Liver (tissue), 9 donors: ENCODE data around the gene VWA2. TPM values are rescaled to one million over a fixed set of nuclear protein-coding genes. Genes with fewer than 3 reads are reported as not detected.

Experiments used
- DNase-seq: peaks from one replicate; pipeline ENCODE4 v3.0.0-alpha.2; 2017; ENCODE audit warnings: low spot score
- H3K27ac ChIP-seq, 2 donors: one replicate each; pipeline ENCODE4 v1.7.0; 2013; ENCODE audit warnings: inconsistent platforms in 2 of 2, low read length in 2 of 2, control low read depth in 1 of 2, low read depth in 1 of 2, mild to moderate bottlenecking in 1 of 2
- H3K27me3 ChIP-seq, 4 donors: one replicate each; pipeline versions ENCODE4 v1.6.1 to v1.7.0; 2013; ENCODE audit warnings: low read length in 3 of 4, inconsistent platforms in 1 of 4, mild to moderate bottlenecking in 1 of 4, moderate library complexity in 1 of 4; ENCODE audit not compliant: control insufficient read depth in 4 of 4, insufficient read depth in 4 of 4
- H3K36me3 ChIP-seq, 4 donors: one replicate each; pipeline versions ENCODE4 v1.6.1 to v1.7.0; 2013; ENCODE audit warnings: low read length in 3 of 4, mild to moderate bottlenecking in 3 of 4, low read depth in 1 of 4, moderate library complexity in 1 of 4; ENCODE audit not compliant: control insufficient read depth in 4 of 4, insufficient read depth in 3 of 4
- H3K4me1 ChIP-seq, 4 donors: one replicate each; pipeline versions ENCODE4 v1.6.1 to v1.7.0; 2013; ENCODE audit warnings: low read length in 3 of 4, mild to moderate bottlenecking in 3 of 4, moderate library complexity in 1 of 4; ENCODE audit not compliant: control insufficient read depth in 4 of 4, insufficient read depth in 4 of 4
- H3K4me3 ChIP-seq, 3 donors: one replicate each; pipeline versions ENCODE4 v1.6.1 to v1.7.0; 2013; ENCODE audit warnings: low read length in 3 of 3, control low read depth in 1 of 3, low read depth in 1 of 3, mild to moderate bottlenecking in 1 of 3
- H3K9ac ChIP-seq, 2 donors: one replicate each; pipeline ENCODE4 v1.7.0; 2013; ENCODE audit warnings: low read length in 2 of 2, mild to moderate bottlenecking in 2 of 2, moderate library complexity in 2 of 2, control low read depth in 1 of 2, low read depth in 1 of 2
- H3K9me3 ChIP-seq, 4 donors: one replicate each; pipeline versions ENCODE4 v1.6.1 to v1.7.0; 2013; ENCODE audit warnings: low read length in 3 of 4; ENCODE audit not compliant: control insufficient read depth in 4 of 4
- FOXA1 ChIP-seq: IDR thresholded peaks from 2 replicates; pipeline ENCODE4 v1.6.1; 2016; ENCODE audit warnings: antibody characterized with exemption
- FOXA2 ChIP-seq: IDR thresholded peaks from 2 replicates; pipeline ENCODE4 v1.6.1; 2016; ENCODE audit warnings: antibody characterized with exemption
- HNF4G ChIP-seq: IDR thresholded peaks from 2 replicates; pipeline ENCODE4 v1.6.1; 2016; ENCODE audit warnings: antibody characterized with exemption
- JUND ChIP-seq, 2 donors: IDR thresholded peaks; 2 replicates each; pipeline ENCODE4 v1.6.1; 2016; ENCODE audit warnings: antibody characterized with exemption in 2 of 2
- RAD21 ChIP-seq, 2 donors: IDR thresholded peaks; 2 replicates each; pipeline ENCODE4 v1.6.1; 2016; ENCODE audit warnings: antibody characterized with exemption in 2 of 2, mild to moderate bottlenecking in 2 of 2
- RXRA ChIP-seq, 2 donors: IDR thresholded peaks; 2 replicates each; pipeline ENCODE4 v1.6.1; 2017 to 2018; ENCODE audit warnings: antibody characterized with exemption in 2 of 2, mild to moderate bottlenecking in 1 of 2
- SP1 ChIP-seq: IDR thresholded peaks from 2 replicates; pipeline ENCODE4 v1.6.1; 2018; ENCODE audit warnings: antibody characterized with exemption, mild to moderate bottlenecking
- TAF1 ChIP-seq: conservative IDR thresholded peaks from 2 replicates; pipeline ENCODE4 v1.6.1; 2016; ENCODE audit warnings: antibody characterized with exemption, mild to moderate bottlenecking
- WGBS: extraction: QIAGEN DNeasy Blood & Tissue Kit; methylation state at CpG from one replicate; pipeline ENCODE4 v1.1.7; 2013; 5-methylcytosine and 5-hydroxymethylcytosine counted together
- polyA plus RNA-seq, 2 donors: library from polyadenylated mRNA; stranded (reverse) in 1 of 2; unstranded in 1 of 2; fragments of 200-250 nt in 1 of 2; fragments of >200 nt in 1 of 2; fragmentation: Nextera tagmentation in 1 of 2; extraction: Ambion mirVana in 1 of 2; gene quantifications; one replicate each; pipeline versions ENCODE4 v1.2.1 to v1.2.3, GENCODE V29; 2013 to 2015
- total RNA-seq, 2 donors: library from RNA; depleted of rRNA; stranded (reverse); fragments of >200 nt; gene quantifications; one replicate each; pipeline ENCODE4 v1.2.3, GENCODE V29; 2014
- TF ChIP-seq, protein P1 (sequence below): IDR thresholded peaks from 2 replicates; pipeline ENCODE4 v1.6.1; 2016; ENCODE audit warnings: antibody characterized with exemption, mild to moderate bottlenecking
- TF ChIP-seq, protein P2 (sequence below): IDR thresholded peaks from 2 replicates; pipeline ENCODE4 v1.6.1; 2016; ENCODE audit warnings: antibody characterized with exemption
- TF ChIP-seq, protein P3 (sequence below): IDR thresholded peaks from 2 replicates; pipeline ENCODE4 v1.6.1; 2016; ENCODE audit warnings: antibody characterized with exemption
- TF ChIP-seq, protein P4 (sequence below): fragments of 150-350 bp; IDR thresholded peaks from 2 replicates; pipeline ENCODE4 v1.5.1; 2017; ENCODE audit warnings: improper control_type of control experiment, low read depth, low read length; ENCODE audit not compliant: missing input control
- TF ChIP-seq, protein P5 (sequence below): IDR thresholded peaks from 2 replicates; pipeline ENCODE4 v1.6.1; 2016; ENCODE audit warnings: antibody characterized with exemption
- donor health status: healthy.
- donor health status: healthy.
- donor health status: healthy.
- donor health status: healthy.
- donor health status: healthy.

The VWA2 gene
- total and polyA plus RNA-seq, 4 donors, result 0.05 to 0.25 TPM; not detected in 2

DNA sequence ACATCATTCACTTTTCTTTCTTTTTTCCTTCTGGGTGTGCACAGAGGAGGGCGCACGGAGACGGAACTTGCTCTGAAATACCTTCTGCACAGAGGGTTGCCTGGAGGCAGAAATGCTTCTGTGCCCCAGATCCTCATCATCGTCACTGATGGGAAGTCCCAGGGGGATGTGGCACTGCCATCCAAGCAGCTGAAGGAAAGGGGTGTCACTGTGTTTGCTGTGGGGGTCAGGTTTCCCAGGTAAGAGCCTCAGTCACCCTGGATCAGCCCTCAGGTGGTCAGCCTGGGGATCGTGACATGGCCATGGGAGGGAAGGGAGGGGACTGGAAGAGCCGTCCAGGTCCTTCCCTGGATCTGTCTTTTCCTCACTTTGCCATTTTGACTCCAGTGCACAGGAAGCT lies 33.6 kb downstream of the VWA2 start:
- H3K9ac ChIP-seq, result no peak overlapping the region
- 88% methylated on average over 6 of the region's 6 CpGs for WGBS
- no peaks in the 10 kb centered on the region for H3K36me3 ChIP-seq
- peaks cover 0 to 6% (median 0%) of the 10 kb centered on the region in 4 donors for H3K27me3 ChIP-seq
- H3K4me1 ChIP-seq, result no peaks in the 10 kb centered on the region
- no peak overlapping the region for H3K4me3 ChIP-seq
- DNase-seq, result no peak
- no peaks in the 10 kb centered on the region for H3K9me3 ChIP-seq
- no peak overlapping the region for H3K27ac ChIP-seq
- TF ChIP-seq, protein P1, sequence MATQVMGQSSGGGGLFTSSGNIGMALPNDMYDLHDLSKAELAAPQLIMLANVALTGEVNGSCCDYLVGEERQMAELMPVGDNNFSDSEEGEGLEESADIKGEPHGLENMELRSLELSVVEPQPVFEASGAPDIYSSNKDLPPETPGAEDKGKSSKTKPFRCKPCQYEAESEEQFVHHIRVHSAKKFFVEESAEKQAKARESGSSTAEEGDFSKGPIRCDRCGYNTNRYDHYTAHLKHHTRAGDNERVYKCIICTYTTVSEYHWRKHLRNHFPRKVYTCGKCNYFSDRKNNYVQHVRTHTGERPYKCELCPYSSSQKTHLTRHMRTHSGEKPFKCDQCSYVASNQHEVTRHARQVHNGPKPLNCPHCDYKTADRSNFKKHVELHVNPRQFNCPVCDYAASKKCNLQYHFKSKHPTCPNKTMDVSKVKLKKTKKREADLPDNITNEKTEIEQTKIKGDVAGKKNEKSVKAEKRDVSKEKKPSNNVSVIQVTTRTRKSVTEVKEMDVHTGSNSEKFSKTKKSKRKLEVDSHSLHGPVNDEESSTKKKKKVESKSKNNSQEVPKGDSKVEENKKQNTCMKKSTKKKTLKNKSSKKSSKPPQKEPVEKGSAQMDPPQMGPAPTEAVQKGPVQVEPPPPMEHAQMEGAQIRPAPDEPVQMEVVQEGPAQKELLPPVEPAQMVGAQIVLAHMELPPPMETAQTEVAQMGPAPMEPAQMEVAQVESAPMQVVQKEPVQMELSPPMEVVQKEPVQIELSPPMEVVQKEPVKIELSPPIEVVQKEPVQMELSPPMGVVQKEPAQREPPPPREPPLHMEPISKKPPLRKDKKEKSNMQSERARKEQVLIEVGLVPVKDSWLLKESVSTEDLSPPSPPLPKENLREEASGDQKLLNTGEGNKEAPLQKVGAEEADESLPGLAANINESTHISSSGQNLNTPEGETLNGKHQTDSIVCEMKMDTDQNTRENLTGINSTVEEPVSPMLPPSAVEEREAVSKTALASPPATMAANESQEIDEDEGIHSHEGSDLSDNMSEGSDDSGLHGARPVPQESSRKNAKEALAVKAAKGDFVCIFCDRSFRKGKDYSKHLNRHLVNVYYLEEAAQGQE, result no peak
- no peak for TF ChIP-seq RXRA (IDR thresholded peaks at IDR 0.05)
- TF ChIP-seq, protein P2, sequence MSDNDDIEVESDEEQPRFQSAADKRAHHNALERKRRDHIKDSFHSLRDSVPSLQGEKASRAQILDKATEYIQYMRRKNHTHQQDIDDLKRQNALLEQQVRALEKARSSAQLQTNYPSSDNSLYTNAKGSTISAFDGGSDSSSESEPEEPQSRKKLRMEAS, result no peak
- no peak for TF ChIP-seq JUND (IDR thresholded peaks at IDR 0.05)
- TF ChIP-seq RAD21 (IDR thresholded peaks at IDR 0.05), result no peak
- TF ChIP-seq, protein P3, sequence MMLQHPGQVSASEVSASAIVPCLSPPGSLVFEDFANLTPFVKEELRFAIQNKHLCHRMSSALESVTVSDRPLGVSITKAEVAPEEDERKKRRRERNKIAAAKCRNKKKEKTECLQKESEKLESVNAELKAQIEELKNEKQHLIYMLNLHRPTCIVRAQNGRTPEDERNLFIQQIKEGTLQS, result no peak
- TF ChIP-seq, protein P4, sequence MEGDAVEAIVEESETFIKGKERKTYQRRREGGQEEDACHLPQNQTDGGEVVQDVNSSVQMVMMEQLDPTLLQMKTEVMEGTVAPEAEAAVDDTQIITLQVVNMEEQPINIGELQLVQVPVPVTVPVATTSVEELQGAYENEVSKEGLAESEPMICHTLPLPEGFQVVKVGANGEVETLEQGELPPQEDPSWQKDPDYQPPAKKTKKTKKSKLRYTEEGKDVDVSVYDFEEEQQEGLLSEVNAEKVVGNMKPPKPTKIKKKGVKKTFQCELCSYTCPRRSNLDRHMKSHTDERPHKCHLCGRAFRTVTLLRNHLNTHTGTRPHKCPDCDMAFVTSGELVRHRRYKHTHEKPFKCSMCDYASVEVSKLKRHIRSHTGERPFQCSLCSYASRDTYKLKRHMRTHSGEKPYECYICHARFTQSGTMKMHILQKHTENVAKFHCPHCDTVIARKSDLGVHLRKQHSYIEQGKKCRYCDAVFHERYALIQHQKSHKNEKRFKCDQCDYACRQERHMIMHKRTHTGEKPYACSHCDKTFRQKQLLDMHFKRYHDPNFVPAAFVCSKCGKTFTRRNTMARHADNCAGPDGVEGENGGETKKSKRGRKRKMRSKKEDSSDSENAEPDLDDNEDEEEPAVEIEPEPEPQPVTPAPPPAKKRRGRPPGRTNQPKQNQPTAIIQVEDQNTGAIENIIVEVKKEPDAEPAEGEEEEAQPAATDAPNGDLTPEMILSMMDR, result no peak
- TF ChIP-seq, protein P5, sequence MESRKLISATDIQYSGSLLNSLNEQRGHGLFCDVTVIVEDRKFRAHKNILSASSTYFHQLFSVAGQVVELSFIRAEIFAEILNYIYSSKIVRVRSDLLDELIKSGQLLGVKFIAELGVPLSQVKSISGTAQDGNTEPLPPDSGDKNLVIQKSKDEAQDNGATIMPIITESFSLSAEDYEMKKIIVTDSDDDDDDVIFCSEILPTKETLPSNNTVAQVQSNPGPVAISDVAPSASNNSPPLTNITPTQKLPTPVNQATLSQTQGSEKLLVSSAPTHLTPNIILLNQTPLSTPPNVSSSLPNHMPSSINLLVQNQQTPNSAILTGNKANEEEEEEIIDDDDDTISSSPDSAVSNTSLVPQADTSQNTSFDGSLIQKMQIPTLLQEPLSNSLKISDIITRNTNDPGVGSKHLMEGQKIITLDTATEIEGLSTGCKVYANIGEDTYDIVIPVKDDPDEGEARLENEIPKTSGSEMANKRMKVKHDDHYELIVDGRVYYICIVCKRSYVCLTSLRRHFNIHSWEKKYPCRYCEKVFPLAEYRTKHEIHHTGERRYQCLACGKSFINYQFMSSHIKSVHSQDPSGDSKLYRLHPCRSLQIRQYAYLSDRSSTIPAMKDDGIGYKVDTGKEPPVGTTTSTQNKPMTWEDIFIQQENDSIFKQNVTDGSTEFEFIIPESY, result no peak
- TF ChIP-seq HNF4G, result no peak

DNA sequence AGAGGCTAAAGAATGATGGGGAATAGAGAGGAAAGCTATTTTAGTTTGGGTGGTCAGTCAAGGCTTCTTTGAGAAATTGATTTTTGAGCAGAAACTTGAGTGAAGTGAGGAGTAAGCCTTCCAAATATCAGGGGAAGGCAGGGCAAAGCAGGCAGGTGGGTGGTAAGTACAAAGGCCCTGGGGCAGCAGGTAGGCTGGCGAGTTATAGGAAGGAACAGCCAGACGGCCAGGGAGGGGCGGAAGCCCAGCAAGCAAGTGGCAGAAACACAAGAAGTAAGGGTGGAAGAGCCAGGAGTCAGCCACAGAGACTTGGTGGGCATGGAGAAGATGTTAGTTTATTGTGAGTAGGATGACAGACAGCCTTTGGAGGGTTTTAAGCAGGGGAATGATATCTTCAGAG lies 34.9 kb downstream of the VWA2 start:
- H3K36me3 ChIP-seq, result no peaks in the 10 kb centered on the region
- H3K4me3 ChIP-seq, result no peak overlapping the region
- peaks cover 0 to 6% (median 0%) of the 10 kb centered on the region in 4 donors for H3K27me3 ChIP-seq
- 76% methylated on average over 3 of the region's 3 CpGs for WGBS
- no peaks in the 10 kb centered on the region for H3K4me1 ChIP-seq
- TF ChIP-seq, protein P1, result no peak
- TF ChIP-seq, protein P5, result no peak
- TF ChIP-seq, protein P2, result no peak
- TF ChIP-seq FOXA2 (no peak), SP1 (no peak), FOXA1 (no peak), TAF1 (no peak), HNF4G (no peak)
- H3K27ac ChIP-seq, result no peak overlapping the region
- H3K9me3 ChIP-seq, result no peaks in the 10 kb centered on the region
- DNase-seq, result no peak
- no peak overlapping the region for H3K9ac ChIP-seq
